22Rv1 (cell line): ENCODE measurements around the gene SLC40A1.
A peak's percentile ranks its signal among the peaks of the same experiment; 100 is the strongest.

Experiments
- H3K27ac ChIP-seq: fragments of 450-650 bp; 2 replicates; pipeline ENCODE4 v1.5.1; 2017
- CTCF ChIP-seq: fragments of 450-650 bp; IDR thresholded peaks from 2 replicates; pipeline ENCODE4 v1.5.1; 2017; ENCODE audit warnings: mild to moderate bottlenecking
- ZFX ChIP-seq: fragments of 450-650 bp; IDR thresholded peaks from 2 replicates; pipeline ENCODE4 v1.6.1; 2017; ENCODE audit warnings: antibody characterized with exemption, borderline replicate concordance

SLC40A1 gene

GRCh38 chr2:189580658-189581353 is at the start of gene SLC40A1:
Gene SLC40A1, minus strand, starts transcription at chr2:189580786. Its CDS starts 326 bp downstream, at chr2:189580460.
- peak within 1 kb of the TSS; percentile 77 for H3K27ac ChIP-seq
- TF ChIP-seq ZFX, result no peak
- TF ChIP-seq CTCF, result no peak

- no peak overlapping the region for H3K27ac ChIP-seq
- TF ChIP-seq CTCF, result no peak
- TF ChIP-seq ZFX, result no peak
Observed at GRCh38 chr2:189629531-189630453, 49.2 kb upstream of the SLC40A1 start.

GRCh38 chr2:189628817-189629530 is 48.4 kb upstream of the SLC40A1 start:
- no peak for TF ChIP-seq ZFX
- TF ChIP-seq CTCF, result no peak
- no peak overlapping the region for H3K27ac ChIP-seq

GRCh38 chr2:189627789-189628188 is 47.2 kb upstream of the SLC40A1 start:
- H3K27ac ChIP-seq, result no peak overlapping the region
- TF ChIP-seq ZFX (no peak), CTCF (no peak)

- H3K27ac ChIP-seq, result no peak overlapping the region
- TF ChIP-seq ZFX (no peak), CTCF (no peak)
Observed at GRCh38 chr2:189625636-189626035, 45.0 kb upstream of the SLC40A1 start.

GRCh38 chr2:189624648-189625355 is 44.2 kb upstream of the SLC40A1 start:
- no peak overlapping the region for H3K27ac ChIP-seq
- TF ChIP-seq CTCF (no peak), ZFX (no peak)
